IMR-90 (cell line): ENCODE results near the gene AMOTL1. TPM values are rescaled to one million over a fixed set of nuclear protein-coding genes. Genes with fewer than 3 reads are reported as not detected.

Experiments
- ATAC-seq: fragments of 200-7000 bp; cut with Tn5 transposase; 2 replicates; pipeline ENCODE4 v1.9.1; 2020; ENCODE audit warnings: low read depth, mild to moderate bottlenecking, moderate library complexity
- BruUV-seq: library from RNA; stranded (reverse); fragments of 400-500 nt; replicated peaks from 2 replicates; lab custom pipeline; 2021; lab: Mats Ljungman, UMichigan
- CTCF ChIA-PET: fragments of 300-600 bp; formaldehyde crosslinking; extraction: SDS; loops from one replicate; lab custom pipeline; 2021; ENCODE audit warnings: antibody characterized with exemption; lab: Yijun Ruan, JAX
- POLR2A ChIA-PET: fragments of 300-600 bp; sonication (Branson Sonifier 250); formaldehyde crosslinking; loops from one replicate; lab custom pipeline; 2022; ENCODE audit warnings: antibody characterized with exemption; ENCODE audit not compliant: unreplicated experiment; lab: Charles Lee
- DNase-seq: peaks from one replicate; pipeline ENCODE4 v3.0.0; 2013
- H2AFZ ChIP-seq: replicated peaks from 2 replicates; pipeline ENCODE3; 2013; ENCODE audit warnings: low read length, mild to moderate bottlenecking; ENCODE audit not compliant: poor library complexity
- H2AK5ac ChIP-seq: 2 replicates; pipeline ENCODE4 v1.6.1; 2013; ENCODE audit warnings: low read depth, low read length, inconsistent platforms
- H2AK9ac ChIP-seq: replicated peaks from 2 replicates; pipeline ENCODE3; 2013; ENCODE audit warnings: mild to moderate bottlenecking, low read depth, low read length, moderate library complexity; ENCODE audit not compliant: poor library complexity
- H2BK120ac ChIP-seq: 2 replicates; pipeline ENCODE4 v1.6.1; 2013; ENCODE audit warnings: low read depth, low read length, inconsistent platforms
- H2BK15ac ChIP-seq: 3 replicates; pipeline ENCODE4 v1.6.1; 2013; ENCODE audit warnings: low read depth, low read length, inconsistent platforms
- H2BK20ac ChIP-seq: 2 replicates; pipeline ENCODE4 v1.6.1; 2013; ENCODE audit warnings: low read depth, mild to moderate bottlenecking, inconsistent platforms, low read length, moderate library complexity
- H2BK5ac ChIP-seq: 2 replicates; pipeline ENCODE4 v1.6.1; 2013; ENCODE audit warnings: mild to moderate bottlenecking, low read depth, low read length, inconsistent platforms; ENCODE audit not compliant: poor library complexity, severe bottlenecking
- H3K14ac ChIP-seq: replicated peaks from 2 replicates; pipeline ENCODE4 v1.6.1; 2013; ENCODE audit warnings: low read depth, low read length, inconsistent platforms
- H3K18ac ChIP-seq: 2 replicates; pipeline ENCODE4 v1.6.1; 2013; ENCODE audit warnings: low read depth, low read length, control low read depth
- H3K23ac ChIP-seq: 2 replicates; pipeline ENCODE4 v1.6.1; 2013; ENCODE audit warnings: low read depth, low read length, inconsistent platforms
- H3K27ac ChIP-seq: 2 replicates; pipeline ENCODE4 v1.5.1; 2013; ENCODE audit warnings: mild to moderate bottlenecking, control low read depth, low read length; ENCODE audit not compliant: insufficient read depth
- H3K27me3 ChIP-seq: 2 replicates; pipeline ENCODE4 v1.6.1; 2013; ENCODE audit warnings: low read length; ENCODE audit not compliant: control insufficient read depth, insufficient read depth
- H3K36me3 ChIP-seq: 2 replicates; pipeline ENCODE4 v1.6.1; 2013; ENCODE audit warnings: low read length, mixed read lengths; ENCODE audit not compliant: control insufficient read depth, insufficient read depth
- H3K4ac ChIP-seq: 2 replicates; pipeline ENCODE4 v1.6.1; 2013; ENCODE audit warnings: low read depth, low read length, inconsistent platforms
- H3K4me1 ChIP-seq: 2 replicates; pipeline ENCODE4 v1.6.1; 2013; ENCODE audit warnings: low read length, mixed read lengths; ENCODE audit not compliant: control insufficient read depth, insufficient read depth
- H3K4me2 ChIP-seq: 2 replicates; pipeline ENCODE4 v1.6.1; 2013; ENCODE audit warnings: low read depth, mild to moderate bottlenecking, control low read depth, low read length, moderate library complexity
- H3K4me3 ChIP-seq: 2 replicates; pipeline ENCODE4 v1.5.1; 2013; ENCODE audit warnings: low read depth, mild to moderate bottlenecking, control low read depth, low read length, moderate library complexity; ENCODE audit not compliant: insufficient read depth
- H3K56ac ChIP-seq: 2 replicates; pipeline ENCODE4 v1.6.1; 2013; ENCODE audit warnings: low read length, inconsistent platforms; ENCODE audit not compliant: insufficient read depth; ENCODE audit errors: extremely low read depth
- H3K79me1 ChIP-seq, 2 experiments: 2 replicates each; pipeline ENCODE4 v1.6.1; 2013; ENCODE audit warnings: low read length in 2 of 2, inconsistent platforms in 1 of 2, low read depth in 1 of 2
- H3K9ac ChIP-seq: 2 replicates; pipeline ENCODE4 v1.6.1; 2013; ENCODE audit warnings: low read depth, low read length, control low read depth
- H3K9me1 ChIP-seq: 2 replicates; pipeline ENCODE4 v1.6.1; 2013; ENCODE audit warnings: low read length, inconsistent platforms; ENCODE audit not compliant: insufficient read depth
- H3K9me3 ChIP-seq: 2 replicates; pipeline ENCODE4 v1.6.1; 2013; ENCODE audit warnings: low read length; ENCODE audit not compliant: control insufficient read depth, insufficient read depth
- H4K20me1 ChIP-seq: 2 replicates; pipeline ENCODE4 v1.6.1; 2013; ENCODE audit warnings: low read length, inconsistent platforms; ENCODE audit not compliant: insufficient read depth
- H4K5ac ChIP-seq: 2 replicates; pipeline ENCODE4 v1.6.1; 2013; ENCODE audit warnings: mild to moderate bottlenecking, low read depth, low read length, control low read depth
- H4K8ac ChIP-seq, 2 experiments: 2 replicates each; pipeline ENCODE4 v1.6.1; 2013; ENCODE audit warnings: low read depth in 2 of 2, low read length in 2 of 2, control low read depth in 1 of 2, inconsistent platforms in 1 of 2
- H4K91ac ChIP-seq: 2 replicates; pipeline ENCODE4 v1.6.1; 2013; ENCODE audit warnings: low read depth, low read length, inconsistent platforms; ENCODE audit not compliant: insufficient read depth
- NFE2L2 ChIP-seq: fragments of 150-350 bp; IDR thresholded peaks from 2 replicates; pipeline ENCODE4 v1.6.1; 2016; ENCODE audit warnings: low read depth, mild to moderate bottlenecking, low read length
- SMC3 ChIP-seq: fragments of 150-350 bp; IDR thresholded peaks from 2 replicates; pipeline ENCODE4 v1.6.1; 2016; ENCODE audit warnings: low read depth, mild to moderate bottlenecking, antibody characterized with exemption, low read length, moderate library complexity
- USF2 ChIP-seq: fragments of 150-350 bp; IDR thresholded peaks from 2 replicates; pipeline ENCODE4 v1.6.1; 2017; ENCODE audit warnings: mild to moderate bottlenecking, antibody characterized with exemption, low read length, low read depth
- WGBS, 2 experiments: methylation state at CpG; one replicate each; pipeline versions ENCODE4 v1.1.5 to v1.1.7; 2013; ENCODE audit warnings: missing lambda C conversion rate in 2 of 2; ENCODE audit not compliant: insufficient read length in 1 of 2; ENCODE audit errors: extremely low coverage in 2 of 2; 5-methylcytosine and 5-hydroxymethylcytosine counted together
- dilution Hi-C: fragments of 300-500 bp; cut with HindIII; formaldehyde crosslinking; loops from one replicate; pipeline ENCODE4 v1.14.3; 2018; ENCODE audit warnings: low sequenced_read_pairs; ENCODE audit not compliant: unreplicated experiment
- in situ Hi-C: fragments of 300-500 bp; cut with MboI; formaldehyde crosslinking; loops from 3 replicates; pipeline ENCODE4 v1.14.3; 2019; ENCODE audit warnings: low sequenced_read_pairs, inconsistent platforms, mixed read lengths
- intact Hi-C: fragments of 100-400 bp; cut with micrococcal nuclease; formaldehyde crosslinking; loops from 2 replicates; pipeline ENCODE4 v1.10.0; 2022
- polyA plus RNA-seq, 3 experiments: library from polyadenylated mRNA; depleted of rRNA; stranded (reverse); fragments of >200 nt; gene quantifications; 2 replicates each; pipeline ENCODE4 v1.2.3, GENCODE V29; 2012; ENCODE audit warnings: low replicate concordance in 1 of 3
- total RNA-seq: library from RNA; depleted of rRNA; stranded (reverse); fragments of >200 nt; gene quantifications from 2 replicates; pipeline ENCODE4 v1.2.3, GENCODE V29; 2012

Gene AMOTL1
- total and polyA plus RNA-seq, 2 of the 4 experiments (the other 2 are of a cell fraction): 18.6 to 49.5 TPM

DNA sequence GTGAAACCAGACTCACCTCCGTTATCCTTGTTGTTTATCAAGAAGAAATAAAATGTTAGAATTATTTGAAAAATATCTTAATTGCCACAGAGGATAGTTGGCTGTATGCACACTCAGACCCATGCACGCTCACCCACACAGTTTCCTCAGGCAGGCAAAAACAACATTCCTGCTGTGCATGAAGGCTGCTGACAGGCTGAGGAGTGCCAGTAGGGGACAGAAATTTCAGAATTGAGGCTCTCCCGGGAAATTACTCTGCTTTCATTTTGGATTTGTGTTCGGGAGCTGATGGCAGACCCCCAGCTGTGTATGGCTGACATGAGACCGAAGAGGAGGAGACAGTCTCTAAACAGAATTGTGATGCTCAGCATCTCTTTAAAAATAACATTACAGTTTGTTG lies 87.5 kb downstream of the AMOTL1 start:
- no peak overlapping the region for H3K4ac ChIP-seq
- no peak overlapping the region for H2AFZ ChIP-seq
- intact Hi-C loops (no loop called here), in situ Hi-C loops (no loop called here), dilution Hi-C loops (no loop called here)
- H4K20me1 ChIP-seq: no peaks in the 10 kb centered on the region
- no peaks in the 10 kb centered on the region for H3K9me3 ChIP-seq
- H2BK120ac ChIP-seq: no peak overlapping the region
- no peak overlapping the region for H2AK5ac ChIP-seq
- H3K27me3 ChIP-seq: no peaks in the 10 kb centered on the region
- no peak overlapping the region for H3K56ac ChIP-seq
- no peaks in the 10 kb centered on the region; the same call in 1 of the 2 replicates for H3K4me1 ChIP-seq
- H3K4me3 ChIP-seq: no peak overlapping the region
- H2AK9ac ChIP-seq: no peak overlapping the region
- peaks cover 8% of the 10 kb centered on the region; the same call in 1 of the 2 replicates for H3K9me1 ChIP-seq
- H3K36me3 ChIP-seq: peaks cover 63% of the 10 kb centered on the region
- no peak overlapping the region for H4K91ac ChIP-seq
- ChIA-PET POLR2A (no interaction called here), CTCF (no interaction called here)
- WGBS, 2 experiments: no CpG with 5 or more reads among the region's 5 CpGs
- TF ChIP-seq SMC3 (no peak), USF2 (no peak), NFE2L2 (no peak)
- no peak overlapping the region for H3K23ac ChIP-seq
- no peak overlapping the region for H3K4me2 ChIP-seq
- no peak overlapping the region for H2BK5ac ChIP-seq
- no peak overlapping the region for H2BK15ac ChIP-seq
- no peak overlapping the region for H2BK20ac ChIP-seq
- no peak overlapping the region for H3K14ac ChIP-seq
- ATAC-seq: no peak
- H4K5ac ChIP-seq: no peak overlapping the region
- H3K9ac ChIP-seq: no peak overlapping the region
- H4K8ac ChIP-seq: no peak overlapping the region
- H3K18ac ChIP-seq: no peak overlapping the region
- BruUV-seq: no TSS peak
- DNase-seq: no peak
- no peak overlapping the region for H3K27ac ChIP-seq
- H3K79me1 ChIP-seq: peaks cover 16 to 39% of the 10 kb centered on the region in 2 experiments; a peak in 3 of 4 replicates
